ENCODE measurements around the gene MTF1.
"Not testable (repeated sequence)": the region's sequence is repeated elsewhere in the genome, so short reads cannot be mapped to it uniquely, and the experiment has no call there.

MTF1 gene

DNA sequence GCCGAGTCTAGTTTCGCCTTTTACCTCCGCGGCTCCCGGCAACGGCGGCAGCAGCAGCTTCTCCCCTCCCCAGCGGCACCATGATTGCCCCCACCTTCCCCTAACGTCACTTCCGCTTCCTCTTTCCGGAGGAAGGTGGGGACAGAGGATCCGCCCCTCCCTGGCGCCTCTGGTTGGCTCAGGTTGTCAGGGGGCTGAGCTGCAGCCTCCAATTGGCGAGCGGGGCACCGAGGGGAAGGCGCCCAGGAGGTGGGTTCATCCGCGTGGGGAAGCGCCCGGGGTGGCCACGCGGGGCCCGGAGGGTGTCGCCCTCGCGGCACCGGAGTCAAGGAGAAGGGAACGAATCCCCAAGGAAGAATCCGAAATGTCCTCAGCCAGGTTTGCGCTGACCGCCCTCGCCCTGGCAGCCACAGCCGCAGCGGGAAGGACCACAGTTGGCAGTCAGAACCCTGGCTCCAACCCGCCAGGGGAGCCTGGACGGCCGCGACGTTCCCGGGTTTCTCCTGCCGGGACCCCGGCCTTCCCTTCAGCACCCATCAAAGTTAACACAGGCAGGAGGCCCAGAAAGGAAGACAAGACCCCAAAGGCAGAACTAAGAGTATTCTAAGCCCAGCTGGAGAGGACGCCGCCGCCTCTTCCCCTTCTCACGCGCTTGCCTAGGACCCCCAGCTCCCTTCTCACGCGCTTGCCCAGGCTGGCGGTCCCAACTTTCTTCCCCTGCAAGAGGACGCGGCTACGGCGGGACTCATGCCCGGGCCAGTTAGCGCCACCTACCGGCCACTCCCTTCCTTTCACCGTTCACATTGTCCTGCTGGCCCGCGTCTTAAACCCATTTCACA, at the start of gene MTF1:
MTF1 (minus strand) TSS at position 86 of the 839 bp plus-strand sequence. CDS start 1,934 bp downstream, outside the sequence.
- peak; percentile 96 for DNase-seq (ENCODE audit: low spot score)

DNA sequence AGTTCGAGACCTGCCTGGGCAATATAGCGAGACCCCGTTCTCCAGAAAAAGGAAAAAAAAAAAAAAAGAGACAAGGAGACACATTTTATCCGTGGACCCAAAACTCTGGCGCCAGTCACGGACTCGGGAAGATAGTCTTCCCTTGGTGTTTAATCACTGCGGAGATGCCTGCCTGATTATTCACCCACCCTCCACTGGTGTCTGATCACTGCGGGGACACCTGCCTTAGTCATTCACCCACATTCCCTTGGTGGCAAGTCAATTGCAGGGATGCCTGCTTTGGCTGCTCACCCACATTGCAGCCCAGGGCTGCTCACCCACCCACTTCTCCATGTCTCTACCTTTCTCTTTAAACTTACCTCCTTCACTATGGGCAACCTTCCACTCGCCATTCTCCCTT, 49.1 kb upstream of the MTF1 start:
- not testable (repeated sequence) for DNase-seq (ENCODE audit: low spot score)

DNA sequence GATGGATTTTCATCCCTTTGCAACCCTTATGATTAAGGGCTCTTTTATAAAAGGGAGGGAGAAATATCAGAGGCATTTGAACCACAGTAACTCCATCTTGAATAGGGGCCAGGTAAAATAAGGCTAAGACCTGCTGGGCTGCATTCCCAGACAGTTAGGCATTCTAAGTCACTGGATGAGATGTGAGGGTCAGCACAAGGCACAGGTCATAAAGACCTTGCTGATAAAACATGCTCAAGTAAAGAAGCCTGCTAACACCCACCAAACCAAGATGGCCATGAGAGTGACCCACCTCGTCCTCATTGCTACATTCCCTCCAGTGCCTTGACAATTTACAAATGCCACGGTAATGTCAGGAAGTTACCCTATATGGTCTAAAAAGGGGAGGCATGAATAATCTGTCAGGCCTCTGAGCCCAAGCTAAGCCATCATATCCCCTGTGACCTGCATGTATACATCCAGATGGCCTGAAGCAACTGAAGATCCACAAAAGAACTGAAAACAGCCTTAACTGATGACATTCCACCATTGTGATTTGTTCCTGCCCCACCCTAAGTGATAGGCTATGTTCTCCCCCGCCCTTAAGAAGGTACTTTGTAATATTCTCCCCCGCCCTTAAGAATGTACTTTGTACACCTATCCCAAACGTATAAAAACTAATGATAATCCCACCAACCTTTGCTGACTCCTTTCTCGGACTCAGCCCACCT, 48.2 kb upstream of the MTF1 start:
- not testable (repeated sequence) for DNase-seq (ENCODE audit: low spot score)

DNA sequence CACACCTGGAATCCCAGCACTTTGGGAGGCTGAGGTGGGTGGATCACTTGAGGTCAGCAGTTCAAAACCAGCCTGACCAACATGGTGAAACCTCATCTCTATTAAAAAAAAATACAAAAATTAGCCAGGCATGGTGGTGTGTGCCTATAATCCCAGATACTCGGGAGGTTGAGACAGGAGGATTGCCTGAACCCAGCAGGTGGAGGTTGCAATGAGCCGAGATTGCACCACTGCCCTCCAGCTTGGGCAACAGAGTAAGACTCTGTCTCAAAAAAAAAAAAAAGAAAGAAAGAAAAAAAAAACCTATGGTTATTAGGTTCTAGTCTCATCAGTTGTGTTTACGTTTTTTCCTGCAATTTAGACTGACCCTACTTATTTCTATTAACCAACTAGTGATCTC, 47.2 kb upstream of the MTF1 start:
- DNase-seq (ENCODE audit: low spot score): not testable (repeated sequence)

DNA sequence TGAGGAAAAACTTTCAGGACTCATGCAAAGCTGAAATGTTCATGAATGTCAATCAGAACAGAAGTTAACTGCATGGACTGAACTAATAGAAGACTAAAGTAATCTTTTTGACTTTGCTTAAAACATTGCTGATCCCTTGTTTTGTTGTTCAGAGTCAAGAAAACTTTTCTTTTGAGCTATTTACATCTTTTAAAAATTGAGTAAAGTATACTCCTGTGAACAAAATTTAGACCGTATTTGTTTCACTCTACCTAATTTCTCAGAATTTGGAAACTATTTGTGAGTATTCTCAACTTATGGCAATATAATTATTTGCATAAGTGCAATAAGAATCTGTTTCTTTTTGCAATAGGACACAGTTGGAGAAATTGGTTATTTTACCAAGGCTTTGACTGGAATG, 46.3 kb upstream of the MTF1 start:
- DNase-seq (ENCODE audit: low spot score): no peak

DNA sequence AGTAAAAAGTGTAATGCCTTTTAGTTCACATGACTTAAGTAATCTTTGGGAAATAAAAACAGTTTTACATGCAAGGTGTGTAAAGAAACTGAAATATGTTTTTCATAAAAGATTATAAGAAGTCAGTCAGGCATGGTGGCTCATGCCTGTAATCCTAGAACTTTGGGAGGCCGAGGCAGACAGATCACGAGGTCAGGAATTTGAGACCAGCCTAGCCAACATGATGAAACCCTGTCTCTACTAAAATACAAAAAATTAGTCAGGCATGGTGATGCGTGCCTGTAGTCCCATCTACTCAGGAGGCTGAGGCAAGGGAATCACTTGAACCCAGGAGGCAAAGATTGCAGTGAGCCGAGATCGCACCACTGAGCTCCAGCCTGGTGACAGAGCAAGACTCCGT, 44.5 kb upstream of the MTF1 start:
- DNase-seq (ENCODE audit: low spot score): not testable (repeated sequence)

DNA sequence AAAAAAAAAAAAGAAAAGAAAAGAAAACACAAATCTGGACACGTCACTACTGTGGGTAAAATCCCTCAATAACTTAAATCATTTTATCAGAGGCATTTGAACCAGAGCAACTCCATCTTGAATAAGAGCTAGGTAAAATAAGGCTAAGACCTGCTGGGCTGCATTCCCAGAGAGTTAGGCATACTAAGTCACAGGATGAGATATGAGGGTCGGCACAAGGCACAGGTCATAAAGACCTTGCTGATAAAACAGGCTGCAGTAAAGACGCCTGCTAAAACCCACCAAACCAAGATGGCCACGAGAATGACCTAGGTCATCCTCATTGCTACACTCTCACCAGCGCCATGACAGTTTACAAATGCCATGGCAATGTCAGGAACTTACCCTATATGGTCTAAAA, 43.6 kb upstream of the MTF1 start:
- DNase-seq (ENCODE audit: low spot score): no peak

DNA sequence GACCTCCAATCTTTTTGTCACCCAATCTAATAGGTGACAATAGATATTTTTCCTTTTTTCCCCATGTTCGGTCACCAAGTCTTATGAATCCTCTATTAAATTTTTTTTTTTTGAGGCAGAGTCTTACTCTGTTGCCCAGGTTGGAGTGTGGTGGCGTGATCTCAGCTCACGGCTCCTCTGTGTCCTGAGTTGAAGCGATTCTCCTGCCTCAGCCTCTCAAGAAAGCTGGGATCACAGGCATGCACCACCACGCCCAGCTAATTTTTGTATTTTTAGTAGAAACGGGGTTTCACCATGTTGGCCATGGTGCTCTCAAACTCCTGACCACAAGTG, 42.5 kb upstream of the MTF1 start:
- no peak for DNase-seq (ENCODE audit: low spot score)

DNA sequence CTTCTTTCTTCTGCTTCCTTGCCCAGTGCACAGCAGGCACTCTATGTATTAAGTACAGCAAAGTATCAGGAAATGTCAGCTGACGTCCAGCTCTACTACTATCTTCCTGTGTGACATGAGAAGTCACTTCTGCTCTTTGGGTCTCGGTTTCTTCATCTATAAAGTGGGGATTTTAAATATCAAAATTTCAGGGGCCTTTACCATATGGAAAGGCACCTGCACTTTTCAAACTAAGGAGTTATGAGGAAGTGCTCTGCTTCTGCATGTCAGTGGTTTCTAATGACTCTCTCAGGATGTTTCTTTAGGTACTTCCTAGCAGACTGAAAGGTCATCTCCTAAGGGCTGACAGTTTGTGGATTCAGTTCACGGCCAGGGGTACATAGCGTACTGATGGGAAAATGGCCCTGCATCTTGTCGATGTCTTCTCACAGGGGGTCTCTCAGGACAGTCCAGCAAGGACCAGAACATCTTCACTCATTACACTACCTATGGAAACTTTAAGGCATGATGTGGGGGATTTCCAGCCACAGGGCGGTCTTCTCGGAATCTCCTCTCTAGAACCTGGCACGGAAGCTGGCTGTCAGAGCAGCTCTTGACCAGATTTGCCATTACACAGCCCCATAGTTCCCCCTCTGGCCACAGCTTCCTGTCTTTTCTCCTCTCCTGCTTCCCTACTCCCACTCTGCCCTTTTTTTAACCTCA, 42.0 kb upstream of the MTF1 start:
- no peak for DNase-seq (ENCODE audit: low spot score)

DNA sequence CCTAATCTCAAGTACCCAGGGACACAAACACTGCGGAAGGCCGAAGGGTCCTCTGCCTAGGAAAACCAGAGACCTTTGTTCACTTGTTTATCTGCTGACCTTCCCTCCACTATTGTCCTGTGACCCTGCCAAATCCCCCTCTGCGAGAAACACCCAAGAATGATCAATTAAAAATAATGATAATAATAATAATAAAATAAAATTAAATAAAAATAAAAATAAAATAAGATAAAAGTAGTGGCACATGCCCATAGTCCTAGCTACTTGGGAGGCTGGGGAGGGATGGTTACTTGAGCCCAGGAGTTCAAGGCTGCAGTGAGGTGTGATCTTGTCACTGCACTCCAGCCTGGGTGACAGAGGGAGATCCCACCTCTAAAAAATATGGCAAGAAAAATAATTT, 38.2 kb upstream of the MTF1 start:
- not testable (repeated sequence) for DNase-seq (ENCODE audit: low spot score)

DNA sequence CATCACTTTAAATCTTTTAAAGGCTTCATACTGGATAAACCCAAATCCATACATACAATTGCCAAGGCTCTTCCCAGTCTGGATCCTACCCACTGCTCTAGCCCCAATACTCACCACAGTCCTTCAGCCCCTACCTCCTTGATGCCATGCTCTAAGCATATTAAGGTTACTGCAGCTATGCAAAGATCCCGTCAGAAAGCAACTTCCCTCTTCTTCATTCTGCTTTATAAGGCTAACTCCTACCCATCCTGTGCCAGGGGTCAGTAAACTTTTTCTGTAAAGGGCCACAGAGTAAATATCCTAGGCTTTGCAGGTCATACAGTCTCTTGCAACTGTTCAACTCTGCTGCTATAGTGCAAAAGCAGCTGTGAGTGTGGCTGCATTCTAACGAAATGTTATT, 34.3 kb upstream of the MTF1 start:
- no peak for DNase-seq (ENCODE audit: low spot score)

DNA sequence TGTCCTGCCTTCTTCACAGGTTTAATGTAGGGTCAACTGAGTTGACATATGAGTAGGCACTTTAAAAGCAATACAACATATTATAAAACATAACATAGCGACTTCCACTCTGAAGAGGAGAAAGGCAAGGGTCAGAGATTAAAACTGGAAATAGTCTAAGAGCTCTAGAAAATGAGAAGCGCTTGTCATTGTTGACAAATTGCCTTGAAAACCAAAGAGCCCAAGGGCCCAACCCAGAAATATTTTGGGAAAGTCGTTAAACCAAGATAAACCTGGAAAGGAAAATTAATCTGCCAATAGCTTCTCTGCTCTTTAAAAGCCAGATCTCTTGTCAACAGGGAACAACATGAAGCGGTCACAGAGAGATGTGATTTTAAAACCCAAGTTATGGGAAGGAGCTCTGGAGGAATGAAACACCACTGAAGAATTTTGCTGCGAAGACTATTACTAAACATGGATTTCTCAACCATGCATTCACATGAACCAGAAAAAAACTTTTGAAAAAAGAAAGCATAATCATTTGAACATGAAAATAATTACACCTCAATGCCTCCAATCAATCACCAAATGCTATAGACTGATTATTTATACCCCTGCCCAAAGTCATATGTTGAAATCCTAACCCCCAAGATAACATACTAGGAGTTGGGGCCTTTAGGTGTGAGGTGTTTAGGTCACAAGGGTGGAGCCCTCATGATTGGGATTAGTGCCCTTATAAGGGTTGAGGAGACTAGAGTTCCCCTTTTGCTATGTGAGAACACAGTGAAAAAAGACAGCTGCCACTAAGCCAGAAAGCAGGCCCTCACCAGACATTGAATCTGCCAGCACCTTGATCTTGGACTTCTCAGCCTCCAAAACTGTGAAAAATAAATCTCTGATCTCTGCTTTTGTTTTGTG, 33.0 kb upstream of the MTF1 start:
- DNase-seq (ENCODE audit: low spot score): no peak

DNA sequence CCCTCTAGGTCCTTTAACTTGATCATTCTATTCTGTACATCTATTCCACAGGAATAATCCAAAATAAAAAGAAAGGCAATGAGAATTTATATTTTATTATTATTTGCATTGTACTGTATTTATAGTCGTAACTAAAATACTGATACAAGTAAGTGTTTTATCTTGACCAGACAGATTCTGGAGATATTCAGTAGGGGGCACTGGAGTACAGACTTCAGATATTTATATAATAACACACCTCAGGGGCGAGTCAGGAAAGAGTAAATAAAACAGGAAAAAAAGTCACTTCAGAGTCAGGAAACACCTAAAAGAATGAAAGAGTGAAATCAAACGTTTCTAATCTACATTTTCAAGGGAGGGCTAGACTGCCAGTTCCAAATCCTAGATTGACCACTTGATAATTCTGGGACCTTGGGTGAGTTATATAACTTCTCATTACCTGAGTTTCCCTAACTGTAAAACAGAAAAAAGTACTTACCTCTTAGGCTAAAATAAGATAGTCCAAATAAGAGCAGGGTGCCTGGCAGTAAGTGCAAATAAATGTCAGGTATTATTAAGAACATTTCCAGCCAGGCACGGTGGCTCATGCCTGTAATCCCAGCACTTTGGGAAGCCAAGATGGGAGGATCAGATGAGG, 31.1 kb upstream of the MTF1 start:
- peak; percentile 34 for DNase-seq (ENCODE audit: low spot score)

DNA sequence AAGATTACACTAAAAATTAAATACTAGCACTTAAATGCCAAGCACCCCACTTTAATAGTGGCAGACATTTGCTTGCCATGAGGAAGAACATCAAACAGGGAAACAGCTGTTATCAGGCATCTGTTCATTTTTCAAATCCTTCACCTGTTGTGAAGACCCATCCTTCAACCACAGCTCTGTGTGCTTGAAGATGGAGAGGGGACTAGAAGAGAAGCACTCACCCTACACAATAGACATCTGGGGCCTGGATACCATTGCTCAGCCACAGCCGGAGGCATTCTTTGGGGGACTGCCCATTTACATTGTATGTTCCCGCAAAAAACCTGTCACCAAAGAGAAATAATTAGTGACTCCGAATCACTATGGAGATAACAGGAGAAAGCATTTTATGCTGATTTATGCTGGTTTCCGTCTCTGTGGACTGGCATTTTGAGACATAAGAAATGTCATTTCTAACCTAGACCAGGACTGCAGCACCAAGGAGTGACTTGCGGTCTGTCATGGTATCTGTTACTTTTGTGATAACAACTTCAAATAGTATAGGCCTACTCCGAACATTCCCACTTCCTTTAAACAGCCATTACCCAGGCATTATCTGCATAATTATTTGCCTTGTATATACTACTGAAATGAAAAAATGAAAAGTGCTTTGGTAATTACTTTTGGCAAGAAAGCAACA, 28.8 kb upstream of the MTF1 start:
- no peak for DNase-seq (ENCODE audit: low spot score)

DNA sequence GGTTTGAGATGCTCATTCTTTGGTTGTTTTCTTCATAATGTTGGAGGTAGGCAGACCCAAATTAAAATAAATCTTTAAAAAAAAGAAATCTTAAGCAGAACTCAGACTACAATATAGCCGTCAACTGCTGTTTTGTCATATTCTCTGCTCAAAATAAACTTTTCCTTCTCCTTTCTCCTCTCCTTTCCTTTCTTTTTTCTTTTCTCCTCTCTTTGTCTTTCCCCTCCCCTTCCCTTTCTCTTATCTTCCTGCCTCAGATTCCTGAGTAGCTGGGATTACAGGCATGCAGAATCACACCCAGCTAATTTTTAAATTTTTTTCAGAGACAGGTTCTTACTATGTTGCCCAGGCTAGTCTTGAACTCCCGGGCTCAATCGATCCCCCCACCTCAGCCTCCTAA, 24.8 kb upstream of the MTF1 start:
- DNase-seq (ENCODE audit: low spot score): no peak

DNA sequence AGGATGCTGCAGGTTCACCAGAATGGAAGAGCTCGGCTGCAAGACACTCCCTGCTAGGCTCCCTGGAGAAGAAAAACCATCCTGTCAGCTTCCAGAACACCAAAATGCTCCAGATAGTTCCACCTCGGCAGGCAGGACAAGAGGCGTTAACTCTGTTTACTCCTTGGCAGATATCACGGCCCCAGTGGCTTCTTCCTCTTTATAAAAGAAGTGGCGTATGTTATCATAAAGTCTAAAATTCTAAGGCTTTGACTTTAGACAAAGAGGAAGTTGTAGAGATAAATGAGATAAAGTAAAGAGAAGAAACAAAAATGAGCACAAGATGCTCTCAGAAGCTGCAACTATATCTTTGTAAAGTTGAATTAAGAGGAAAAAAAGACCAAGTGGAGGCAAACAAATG, 24.3 kb upstream of the MTF1 start:
- no peak for DNase-seq (ENCODE audit: low spot score)

DNA sequence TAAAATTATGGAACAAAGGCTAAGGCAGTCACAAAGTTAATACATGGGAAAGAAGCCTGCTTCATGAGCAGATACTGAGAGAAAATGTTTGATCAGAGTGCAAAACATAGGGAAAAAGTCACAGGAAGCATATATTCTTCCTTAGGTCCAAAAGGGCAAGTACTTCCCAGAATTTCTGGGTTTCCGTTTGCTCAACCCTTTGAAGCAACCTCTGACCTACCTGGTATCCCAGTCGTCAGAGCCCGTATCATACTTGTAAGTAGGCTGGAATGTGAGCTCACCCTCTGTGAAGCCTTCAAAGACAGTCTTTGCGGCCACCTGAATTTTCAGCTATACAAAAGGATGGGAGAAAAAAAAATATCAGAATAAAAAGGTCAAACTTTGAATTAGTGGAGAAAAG, 20.5 kb upstream of the MTF1 start:
- DNase-seq (ENCODE audit: low spot score): no peak

DNA sequence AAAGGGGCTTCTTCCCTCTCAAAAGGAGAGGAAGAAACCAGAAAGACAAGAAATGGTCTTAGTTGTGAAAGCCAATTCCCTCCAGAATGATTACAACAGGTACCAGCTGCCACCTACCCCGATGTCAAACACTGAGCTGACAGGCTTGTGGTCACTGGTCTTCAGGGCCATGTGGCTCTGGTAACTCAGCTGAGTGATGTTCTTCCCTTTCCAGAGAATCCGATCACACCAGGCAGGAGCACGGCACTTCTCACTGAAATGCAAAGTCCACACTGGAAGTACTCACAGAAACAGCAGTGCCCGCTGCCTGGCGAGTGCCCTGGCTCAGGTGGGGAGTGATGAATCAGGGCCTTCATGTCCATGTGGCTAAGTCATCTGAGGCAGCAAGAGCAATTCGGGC, 18.7 kb upstream of the MTF1 start:
- no peak for DNase-seq (ENCODE audit: low spot score)

DNA sequence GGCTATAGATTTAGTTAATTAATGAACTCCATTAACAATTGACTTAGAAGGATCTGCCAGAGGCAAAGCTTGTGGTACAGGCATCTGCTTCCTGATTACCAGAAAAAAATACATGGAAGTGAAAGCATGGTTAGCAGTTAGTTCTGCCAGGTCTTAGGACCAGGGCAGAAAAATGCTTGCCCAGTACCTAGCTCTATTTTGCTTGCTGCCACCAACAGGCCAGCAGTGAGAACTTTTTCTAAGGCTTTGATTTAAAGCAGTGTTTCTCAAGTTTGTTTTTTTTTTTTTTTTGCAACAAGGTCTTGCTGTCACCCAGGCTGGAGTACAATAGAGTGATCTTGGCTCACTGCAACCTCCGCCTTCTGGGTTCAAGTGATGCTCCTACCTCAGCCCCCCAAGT, 16.4 kb upstream of the MTF1 start:
- DNase-seq (ENCODE audit: low spot score): no peak

DNA sequence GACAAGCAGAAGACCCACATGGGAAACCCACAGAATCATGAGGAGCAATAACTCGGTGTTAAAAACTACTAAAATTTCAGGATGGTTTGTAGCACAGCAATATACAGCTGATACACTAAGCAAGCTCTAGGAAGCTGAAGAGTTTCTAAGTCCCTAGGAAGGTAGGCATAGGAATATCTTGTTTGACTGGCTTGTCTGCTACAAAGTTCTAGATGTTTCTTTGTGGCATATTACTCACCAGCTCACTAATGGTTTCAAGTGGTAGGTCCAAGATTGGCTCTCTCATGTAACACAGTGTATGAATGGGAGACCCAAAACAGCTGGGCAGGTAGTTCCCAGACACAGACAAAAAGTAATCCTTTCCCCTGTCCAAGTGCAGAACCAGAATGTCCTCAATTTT, 13.3 kb upstream of the MTF1 start:
- no peak for DNase-seq (ENCODE audit: low spot score)

DNA sequence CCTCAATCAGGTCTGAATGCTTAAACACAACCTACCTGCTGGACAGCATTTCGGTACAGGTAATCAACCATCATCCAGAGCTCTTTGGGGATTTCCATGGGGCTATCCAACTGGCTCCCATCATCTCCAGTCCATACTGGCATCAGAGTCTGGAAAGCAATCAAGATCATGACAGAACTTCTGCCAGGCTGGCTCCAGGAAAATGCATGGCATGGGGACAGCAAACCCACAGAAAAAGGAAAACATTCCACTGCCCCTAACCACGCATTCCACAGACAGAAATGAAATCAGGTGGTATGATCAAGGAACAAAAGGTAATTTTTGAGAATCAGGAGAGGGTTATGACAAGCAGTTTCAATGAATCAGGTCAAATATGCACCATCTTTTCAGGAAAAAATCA, 9.1 kb upstream of the MTF1 start:
- DNase-seq (ENCODE audit: low spot score): no peak
